Measurements from ENCODE around the gene GINM1.
A peak's percentile ranks its signal among the peaks of the same experiment; 100 is the strongest.

GINM1 gene

GRCh38 chr6:149566410-149567193 lies 427 bp downstream of the GINM1 start:
- H3K4me1 ChIP-seq (ENCODE audit: insufficient read depth, low read length), result no peaks in the 10 kb centered on the region
- no peaks in the 10 kb centered on the region for H3K9me3 ChIP-seq (ENCODE audit: control insufficient read depth, insufficient read depth, low read length)
- no peaks in the 10 kb centered on the region; the same call in 1 of the 2 replicates for H3K36me3 ChIP-seq (ENCODE audit: insufficient read depth, low read length)
- peak overlapping the region; percentile 88 for H3K9ac ChIP-seq (ENCODE audit: low read depth, low read length)

GRCh38 chr6:149567194-149567586 lies 1.0 kb downstream of the GINM1 start:
- H3K36me3 ChIP-seq (ENCODE audit: insufficient read depth, low read length), result no peaks in the 10 kb centered on the region; the same call in 1 of the 2 replicates
- H3K4me1 ChIP-seq (ENCODE audit: insufficient read depth, low read length), result no peaks in the 10 kb centered on the region
- H3K9me3 ChIP-seq (ENCODE audit: control insufficient read depth, insufficient read depth, low read length), result no peaks in the 10 kb centered on the region
- H3K9ac ChIP-seq (ENCODE audit: low read depth, low read length), result peak overlapping the region; percentile 88

GRCh38 chr6:149567945-149568585 lies 1.9 kb downstream of the GINM1 start:
- no peaks in the 10 kb centered on the region; the same call in 1 of the 2 replicates for H3K36me3 ChIP-seq (ENCODE audit: insufficient read depth, low read length)
- no peak overlapping the region for H3K9ac ChIP-seq (ENCODE audit: low read depth, low read length)
- no peaks in the 10 kb centered on the region for H3K4me1 ChIP-seq (ENCODE audit: insufficient read depth, low read length)
- no peaks in the 10 kb centered on the region for H3K9me3 ChIP-seq (ENCODE audit: control insufficient read depth, insufficient read depth, low read length)

- Histone ChIP-seq H3K36me3 (ENCODE audit: insufficient read depth, low read length) (peaks cover 3% of the 10 kb centered on the region; the same call in 1 of the 2 replicates), H3K9ac (ENCODE audit: low read depth, low read length) (no peak overlapping the region)
Observed at GRCh38 chr6:149580880-149581279, 14.7 kb downstream of the GINM1 start.

GRCh38 chr6:149581349-149581748 lies 15.2 kb downstream of the GINM1 start:
- H3K4me1 ChIP-seq (ENCODE audit: insufficient read depth, low read length), result no peaks in the 10 kb centered on the region
- peaks cover 5% of the 10 kb centered on the region for H3K36me3 ChIP-seq (ENCODE audit: insufficient read depth, low read length)
- no peak overlapping the region for H3K9ac ChIP-seq (ENCODE audit: low read depth, low read length)
- no peaks in the 10 kb centered on the region for H3K9me3 ChIP-seq (ENCODE audit: control insufficient read depth, insufficient read depth, low read length)

More at GRCh38 chr6:149580880-149581279, 14.7 kb downstream of the GINM1 start:
- Histone ChIP-seq H3K4me1 (ENCODE audit: insufficient read depth, low read length) (no peaks in the 10 kb centered on the region), H3K9me3 (ENCODE audit: control insufficient read depth, insufficient read depth, low read length) (no peaks in the 10 kb centered on the region)

GRCh38 chr6:149586149-149586548 lies 20.0 kb downstream of the GINM1 start:
- Histone ChIP-seq H3K9me3 (ENCODE audit: control insufficient read depth, insufficient read depth, low read length) (no peaks in the 10 kb centered on the region), H3K4me1 (ENCODE audit: insufficient read depth, low read length) (no peaks in the 10 kb centered on the region), H3K9ac (ENCODE audit: low read depth, low read length) (no peak overlapping the region), H3K36me3 (ENCODE audit: insufficient read depth, low read length) (peaks cover 8% of the 10 kb centered on the region)

- no peaks in the 10 kb centered on the region for H3K4me1 ChIP-seq (ENCODE audit: insufficient read depth, low read length)
- H3K9ac ChIP-seq (ENCODE audit: low read depth, low read length), result no peak overlapping the region
- H3K36me3 ChIP-seq (ENCODE audit: insufficient read depth, low read length), result peaks cover 23% of the 10 kb centered on the region
- H3K9me3 ChIP-seq (ENCODE audit: control insufficient read depth, insufficient read depth, low read length), result no peaks in the 10 kb centered on the region
Observed at GRCh38 chr6:149592983-149593382, 26.8 kb downstream of the GINM1 start.

GRCh38 chr6:149593408-149593807 lies 27.2 kb downstream of the GINM1 start:
- Histone ChIP-seq H3K9me3 (ENCODE audit: control insufficient read depth, insufficient read depth, low read length) (no peaks in the 10 kb centered on the region), H3K4me1 (ENCODE audit: insufficient read depth, low read length) (no peaks in the 10 kb centered on the region), H3K36me3 (ENCODE audit: insufficient read depth, low read length) (peaks cover 23% of the 10 kb centered on the region), H3K9ac (ENCODE audit: low read depth, low read length) (no peak overlapping the region)

GRCh38 chr6:149600508-149600907 lies 34.3 kb downstream of the GINM1 start:
- Histone ChIP-seq H3K4me1 (ENCODE audit: insufficient read depth, low read length) (no peaks in the 10 kb centered on the region), H3K9me3 (ENCODE audit: control insufficient read depth, insufficient read depth, low read length) (no peaks in the 10 kb centered on the region), H3K36me3 (ENCODE audit: insufficient read depth, low read length) (peaks cover 5% of the 10 kb centered on the region; the same call in 1 of the 2 replicates), H3K9ac (ENCODE audit: low read depth, low read length) (no peak overlapping the region)

- H3K36me3 ChIP-seq (ENCODE audit: insufficient read depth, low read length), result no peaks in the 10 kb centered on the region
- no peaks in the 10 kb centered on the region for H3K4me1 ChIP-seq (ENCODE audit: insufficient read depth, low read length)
- H3K9ac ChIP-seq (ENCODE audit: low read depth, low read length), result no peak overlapping the region
- H3K9me3 ChIP-seq (ENCODE audit: control insufficient read depth, insufficient read depth, low read length), result 0 out of 2 replicates have a peak, but pooled peaks cover 1% of the 10 kb centered on the region
Observed at GRCh38 chr6:149608381-149608982, 42.3 kb downstream of the GINM1 start.

GRCh38 chr6:149614337-149614736 lies 48.2 kb downstream of the GINM1 start:
- Histone ChIP-seq H3K36me3 (ENCODE audit: insufficient read depth, low read length) (no peaks in the 10 kb centered on the region), H3K9ac (ENCODE audit: low read depth, low read length) (no peak overlapping the region), H3K4me1 (ENCODE audit: insufficient read depth, low read length) (no peaks in the 10 kb centered on the region), H3K9me3 (ENCODE audit: control insufficient read depth, insufficient read depth, low read length) (0 out of 2 replicates have a peak, but pooled peaks cover 2% of the 10 kb centered on the region)

- Histone ChIP-seq H3K9ac (ENCODE audit: low read depth, low read length) (no peak overlapping the region), H3K36me3 (ENCODE audit: insufficient read depth, low read length) (no peaks in the 10 kb centered on the region), H3K4me1 (ENCODE audit: insufficient read depth, low read length) (no peaks in the 10 kb centered on the region), H3K9me3 (ENCODE audit: control insufficient read depth, insufficient read depth, low read length) (0 out of 2 replicates have a peak, but pooled peaks cover 2% of the 10 kb centered on the region)
Observed at GRCh38 chr6:149615805-149616204, 49.6 kb downstream of the GINM1 start.

GRCh38 chr6:149627672-149628071 lies 61.5 kb downstream of the GINM1 start:
- Histone ChIP-seq H3K9ac (ENCODE audit: low read depth, low read length) (no peak overlapping the region), H3K36me3 (ENCODE audit: insufficient read depth, low read length) (peaks cover 6% of the 10 kb centered on the region; the same call in 1 of the 2 replicates), H3K4me1 (ENCODE audit: insufficient read depth, low read length) (no peaks in the 10 kb centered on the region), H3K9me3 (ENCODE audit: control insufficient read depth, insufficient read depth, low read length) (no peaks in the 10 kb centered on the region)

- no peak overlapping the region for H3K9ac ChIP-seq (ENCODE audit: low read depth, low read length)
- no peaks in the 10 kb centered on the region for H3K9me3 ChIP-seq (ENCODE audit: control insufficient read depth, insufficient read depth, low read length)
- peaks cover 4% of the 10 kb centered on the region; the same call in 1 of the 2 replicates for H3K36me3 ChIP-seq (ENCODE audit: insufficient read depth, low read length)
- no peaks in the 10 kb centered on the region for H3K4me1 ChIP-seq (ENCODE audit: insufficient read depth, low read length)
Observed at GRCh38 chr6:149628875-149629510, 62.8 kb downstream of the GINM1 start.

Data from ES-I3 (cell line).